Measurements from ENCODE around the gene GNG12.

GRCh38 chr1:67729872-67730271 is 103.4 kb downstream of the GNG12 start:
- TF ChIP-seq, protein P1, sequence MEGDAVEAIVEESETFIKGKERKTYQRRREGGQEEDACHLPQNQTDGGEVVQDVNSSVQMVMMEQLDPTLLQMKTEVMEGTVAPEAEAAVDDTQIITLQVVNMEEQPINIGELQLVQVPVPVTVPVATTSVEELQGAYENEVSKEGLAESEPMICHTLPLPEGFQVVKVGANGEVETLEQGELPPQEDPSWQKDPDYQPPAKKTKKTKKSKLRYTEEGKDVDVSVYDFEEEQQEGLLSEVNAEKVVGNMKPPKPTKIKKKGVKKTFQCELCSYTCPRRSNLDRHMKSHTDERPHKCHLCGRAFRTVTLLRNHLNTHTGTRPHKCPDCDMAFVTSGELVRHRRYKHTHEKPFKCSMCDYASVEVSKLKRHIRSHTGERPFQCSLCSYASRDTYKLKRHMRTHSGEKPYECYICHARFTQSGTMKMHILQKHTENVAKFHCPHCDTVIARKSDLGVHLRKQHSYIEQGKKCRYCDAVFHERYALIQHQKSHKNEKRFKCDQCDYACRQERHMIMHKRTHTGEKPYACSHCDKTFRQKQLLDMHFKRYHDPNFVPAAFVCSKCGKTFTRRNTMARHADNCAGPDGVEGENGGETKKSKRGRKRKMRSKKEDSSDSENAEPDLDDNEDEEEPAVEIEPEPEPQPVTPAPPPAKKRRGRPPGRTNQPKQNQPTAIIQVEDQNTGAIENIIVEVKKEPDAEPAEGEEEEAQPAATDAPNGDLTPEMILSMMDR (conservative IDR thresholded peaks at IDR 0.05 in 1 of 2, IDR thresholded peaks at IDR 0.05 in 1 of 2; ENCODE audit: extremely low read depth in 1 of 2, insufficient read depth in 1 of 2, low read depth in 1 of 2, low read length in 2 of 2), result no peak
- no peak for TF ChIP-seq EZH2 (IDR thresholded peaks at IDR 0.05; ENCODE audit: borderline replicate concordance, low read length)
